Smooth muscle cell (in vitro differentiated cells): Measurements from ENCODE around the gene RNF187. TPM values are rescaled to one million over a fixed set of nuclear protein-coding genes. Genes with fewer than 3 reads are reported as not detected.

Source experiments
- DNase-seq: peaks from one replicate; lab custom pipeline; 2025; ENCODE audit not compliant: unreplicated experiment; lab: John Stamatoyannopoulos, UW
- H2AFZ ChIP-seq: fragments of 200-600 bp; sonication (generic); 2 replicates; pipeline ENCODE4 v1.6.0; 2016; ENCODE audit warnings: antibody characterized with exemption, low read depth, mild to moderate bottlenecking
- H3F3A ChIP-seq: fragments of 200-600 bp; sonication (generic); 2 replicates; pipeline ENCODE4 v1.6.0; 2017; ENCODE audit warnings: antibody characterized with exemption, low read depth
- H3K27ac ChIP-seq: fragments of 200-600 bp; sonication (generic); 2 replicates; pipeline ENCODE4 v1.5.1; 2016; ENCODE audit warnings: low read depth, mild to moderate bottlenecking
- H3K27me3 ChIP-seq: fragments of 200-600 bp; sonication (generic); 2 replicates; pipeline ENCODE4 v1.6.1; 2016; ENCODE audit warnings: low read depth, mild to moderate bottlenecking
- H3K36me3 ChIP-seq: fragments of 200-600 bp; sonication (generic); 2 replicates; pipeline ENCODE4 v1.5.1; 2016; ENCODE audit warnings: low read depth
- H3K4me1 ChIP-seq: fragments of 200-600 bp; sonication (generic); 2 replicates; pipeline ENCODE4 v1.5.1; 2016; ENCODE audit warnings: low read depth
- H3K4me2 ChIP-seq: fragments of 200-600 bp; sonication (generic); 2 replicates; pipeline ENCODE4 v1.6.0; 2016; ENCODE audit warnings: mild to moderate bottlenecking
- H3K4me3 ChIP-seq: fragments of 200-600 bp; sonication (generic); 2 replicates; pipeline ENCODE4 v1.5.1; 2016; ENCODE audit warnings: mild to moderate bottlenecking
- H3K79me2 ChIP-seq: fragments of 200-600 bp; sonication (generic); 2 replicates; pipeline ENCODE4 v1.6.0; 2016; ENCODE audit warnings: low read depth, mild to moderate bottlenecking
- H3K9ac ChIP-seq: fragments of 200-600 bp; sonication (generic); 2 replicates; pipeline ENCODE4 v1.6.0; 2016; ENCODE audit warnings: low read depth
- H3K9me3 ChIP-seq: fragments of 200-600 bp; sonication (generic); replicated peaks from 2 replicates; pipeline ENCODE4 v1.5.1; 2016; ENCODE audit warnings: low read depth
- H4K20me1 ChIP-seq: fragments of 200-600 bp; sonication (generic); 2 replicates; pipeline ENCODE4 v1.6.0; 2016; ENCODE audit warnings: low read depth
- WGBS: methylation state at CpG from one replicate; pipeline ENCODE4 v1.1.7; 2016; ENCODE audit warnings: low lambda C conversion rate; 5-methylcytosine and 5-hydroxymethylcytosine counted together
- polyA plus RNA-seq: library from polyadenylated mRNA; unstranded; fragments of >200 nt; fragmentation: Nextera tagmentation; extraction: Ambion mirVana; gene quantifications from 2 replicates; pipeline ENCODE4 v1.2.1, GENCODE V29; 2016
- total RNA-seq: library from RNA; depleted of rRNA; stranded (reverse); fragments of >200 nt; gene quantifications from 2 replicates; pipeline ENCODE4 v1.2.3, GENCODE V29; 2014
- TF ChIP-seq, protein P1 (sequence below): fragments of 200-600 bp; sonication (generic); IDR thresholded peaks from 2 replicates; pipeline ENCODE4 v1.5.1; 2017; ENCODE audit warnings: borderline replicate concordance, mild to moderate bottlenecking, antibody characterized with exemption; ENCODE audit not compliant: insufficient read depth, poor library complexity, severe bottlenecking

The RNF187 gene
- total and polyA plus RNA-seq, 2 experiments from 2014 or later = 35.9 to 150 TPM

DNA sequence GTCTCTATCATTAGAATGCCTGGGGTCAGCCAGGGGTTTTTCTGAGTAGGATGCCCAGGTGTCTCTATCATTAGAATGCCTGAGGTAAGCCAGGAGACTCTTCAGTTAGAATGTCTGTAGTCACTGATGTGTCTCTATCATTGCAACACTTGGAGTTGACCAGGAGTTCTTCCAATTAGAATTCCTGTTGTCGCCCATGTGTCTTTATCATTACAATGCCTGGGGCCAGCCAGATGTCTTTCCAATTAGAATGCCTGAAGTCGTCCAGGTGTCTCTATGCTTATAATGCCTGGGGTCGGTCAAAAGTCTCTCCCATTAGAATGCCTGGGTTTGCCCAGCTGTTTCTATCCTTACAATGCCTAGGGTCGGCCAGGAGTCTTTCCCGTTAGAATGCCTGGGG lies 55.8 kb downstream of the RNF187 start:
- no peak overlapping the region for H3K9ac ChIP-seq
- H3K4me1 ChIP-seq = no peaks in the 10 kb centered on the region
- no peak overlapping the region for H3K4me2 ChIP-seq
- H3K36me3 ChIP-seq = no peaks in the 10 kb centered on the region
- H3K27me3 ChIP-seq = no peaks in the 10 kb centered on the region
- 70% methylated on average over 5 of the region's 5 CpGs for WGBS
- no peak overlapping the region for H3K4me3 ChIP-seq
- H3K27ac ChIP-seq = no peak overlapping the region
- no peak overlapping the region for H2AFZ ChIP-seq
- TF ChIP-seq, protein P1, sequence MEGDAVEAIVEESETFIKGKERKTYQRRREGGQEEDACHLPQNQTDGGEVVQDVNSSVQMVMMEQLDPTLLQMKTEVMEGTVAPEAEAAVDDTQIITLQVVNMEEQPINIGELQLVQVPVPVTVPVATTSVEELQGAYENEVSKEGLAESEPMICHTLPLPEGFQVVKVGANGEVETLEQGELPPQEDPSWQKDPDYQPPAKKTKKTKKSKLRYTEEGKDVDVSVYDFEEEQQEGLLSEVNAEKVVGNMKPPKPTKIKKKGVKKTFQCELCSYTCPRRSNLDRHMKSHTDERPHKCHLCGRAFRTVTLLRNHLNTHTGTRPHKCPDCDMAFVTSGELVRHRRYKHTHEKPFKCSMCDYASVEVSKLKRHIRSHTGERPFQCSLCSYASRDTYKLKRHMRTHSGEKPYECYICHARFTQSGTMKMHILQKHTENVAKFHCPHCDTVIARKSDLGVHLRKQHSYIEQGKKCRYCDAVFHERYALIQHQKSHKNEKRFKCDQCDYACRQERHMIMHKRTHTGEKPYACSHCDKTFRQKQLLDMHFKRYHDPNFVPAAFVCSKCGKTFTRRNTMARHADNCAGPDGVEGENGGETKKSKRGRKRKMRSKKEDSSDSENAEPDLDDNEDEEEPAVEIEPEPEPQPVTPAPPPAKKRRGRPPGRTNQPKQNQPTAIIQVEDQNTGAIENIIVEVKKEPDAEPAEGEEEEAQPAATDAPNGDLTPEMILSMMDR = no peak
- H3F3A ChIP-seq = no peaks in the 10 kb centered on the region
- no peaks in the 10 kb centered on the region for H3K79me2 ChIP-seq
- DNase-seq = no peak
- H4K20me1 ChIP-seq = no peaks in the 10 kb centered on the region
- H3K9me3 ChIP-seq = no peaks in the 10 kb centered on the region

DNA sequence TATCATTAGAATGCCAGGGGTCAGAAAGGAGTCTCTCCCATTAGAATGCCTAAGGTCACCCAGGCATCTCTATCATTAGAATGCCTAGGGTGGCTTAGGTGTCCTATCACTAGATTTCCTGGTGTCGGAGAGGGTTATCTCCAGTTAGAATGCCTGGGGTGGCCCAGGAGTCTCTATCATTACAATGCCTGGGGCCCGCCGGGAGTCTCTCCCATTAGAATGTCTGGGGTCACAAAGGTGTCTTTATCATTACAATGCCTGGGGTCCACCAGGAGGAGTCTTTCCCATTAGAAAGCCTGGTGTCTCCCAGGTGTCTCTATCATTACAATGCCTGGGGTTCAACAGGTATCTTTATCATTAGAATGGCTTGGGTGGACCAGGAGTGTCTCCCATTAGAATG lies 56.2 kb downstream of the RNF187 start:
- Histone ChIP-seq H3K4me3 (no peak overlapping the region), H3K27me3 (no peaks in the 10 kb centered on the region), H2AFZ (no peak overlapping the region), H3K27ac (no peak overlapping the region), H3K36me3 (no peaks in the 10 kb centered on the region), H3K4me2 (no peak overlapping the region), H4K20me1 (no peaks in the 10 kb centered on the region), H3K9me3 (no peaks in the 10 kb centered on the region), H3K4me1 (no peaks in the 10 kb centered on the region), H3K79me2 (no peaks in the 10 kb centered on the region), H3F3A (no peaks in the 10 kb centered on the region), H3K9ac (no peak overlapping the region)
- 78% methylated on average over 3 of the region's 3 CpGs for WGBS
- DNase-seq = no peak
- TF ChIP-seq, protein P1 = no peak

DNA sequence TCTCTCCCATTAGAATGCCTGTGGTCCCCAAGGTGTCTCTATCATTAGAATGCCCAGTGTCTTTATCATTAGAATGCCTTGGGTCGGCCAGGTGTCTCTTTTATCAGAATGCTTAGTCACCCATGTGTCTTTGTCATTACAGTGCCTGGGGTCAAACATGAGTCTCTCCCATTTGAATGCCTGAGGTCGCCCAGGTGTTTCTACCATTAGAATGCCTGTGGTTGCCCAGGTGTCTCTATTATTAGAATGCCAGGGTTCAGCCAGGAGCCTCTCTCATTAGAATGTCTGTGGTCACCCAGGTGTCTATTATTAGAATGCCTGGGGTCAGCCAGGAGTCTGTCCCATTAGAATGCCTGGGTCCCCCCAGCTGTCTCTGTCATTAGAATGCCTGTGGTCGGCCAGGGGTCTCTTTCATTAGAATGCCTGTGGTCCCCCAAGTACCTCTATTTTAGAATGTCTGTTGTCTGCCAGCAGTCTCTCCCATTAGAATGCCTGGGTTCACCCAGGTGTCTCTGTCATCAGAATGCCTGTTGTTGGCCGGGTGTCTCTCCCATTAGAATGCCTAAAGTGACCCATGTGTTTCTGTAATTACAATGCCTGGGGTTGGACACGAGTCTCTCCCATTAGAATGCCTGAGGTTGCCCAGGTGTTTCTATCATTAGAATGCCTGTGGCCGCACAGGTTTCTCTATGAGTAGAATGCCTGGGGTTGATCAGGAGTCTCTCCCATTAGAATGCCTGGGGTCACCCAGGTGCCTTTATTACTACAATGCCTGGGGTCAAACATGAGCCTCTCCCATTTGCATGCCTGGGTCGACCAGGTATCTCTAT lies 57.1 kb downstream of the RNF187 start:
- no peak overlapping the region for H3K9ac ChIP-seq
- no peaks in the 10 kb centered on the region for H3F3A ChIP-seq
- H2AFZ ChIP-seq = no peak overlapping the region
- H3K9me3 ChIP-seq = no peaks in the 10 kb centered on the region
- WGBS = 61% methylated on average over 7 of the region's 7 CpGs
- H3K4me1 ChIP-seq = no peaks in the 10 kb centered on the region
- H3K27me3 ChIP-seq = no peaks in the 10 kb centered on the region
- no peak for DNase-seq
- H3K27ac ChIP-seq = no peak overlapping the region
- no peak overlapping the region for H3K4me2 ChIP-seq
- no peak overlapping the region for H3K4me3 ChIP-seq
- no peaks in the 10 kb centered on the region for H4K20me1 ChIP-seq
- H3K36me3 ChIP-seq = no peaks in the 10 kb centered on the region
- TF ChIP-seq, protein P1 = no peak
- H3K79me2 ChIP-seq = no peaks in the 10 kb centered on the region
